GM23248 (cell line): Measurements from ENCODE around the gene INTS7.

Experiments used
- EZH2 ChIP-seq: fragments of 200-600 bp; sonication (generic); IDR thresholded peaks from 2 replicates; pipeline ENCODE4 v1.6.1; 2018; ENCODE audit warnings: antibody characterized with exemption, mild to moderate bottlenecking; ENCODE audit not compliant: insufficient read depth, poor library complexity, severe bottlenecking
- EZH2phosphoT487 ChIP-seq: fragments of 200-600 bp; sonication (generic); IDR thresholded peaks from 2 replicates; pipeline ENCODE4 v1.6.1; 2018; ENCODE audit warnings: antibody characterized with exemption, moderate library complexity, mild to moderate bottlenecking, low read depth; ENCODE audit not compliant: insufficient read depth

GRCh38 chr1:212009561-212009960, 25.8 kb downstream of the INTS7 start:
- TF ChIP-seq EZH2phosphoT487 (no peak), EZH2 (no peak)
